ENCODE data around the gene MDH2.
"Not testable (repeated sequence)": the region's sequence is repeated elsewhere in the genome, so short reads cannot be mapped to it uniquely, and the experiment has no call there.

MDH2 gene

GRCh38 chr7:76047811-76048667 is at the start of gene MDH2, which contains the start of gene STYXL1:
Gene MDH2 (plus strand): TSS chr7:76048106. CDS start chr7:76048161, 55 bp downstream.
Gene STYXL1 (minus strand): TSS chr7:76048000. CDS start chr7:76030523, 17,477 bp downstream.
- peak; percentile 97 for DNase-seq

- no peak for DNase-seq
Observed at GRCh38 chr7:76000566-76000965, 47.3 kb upstream of the MDH2 start.

- DNase-seq = no peak
Observed at GRCh38 chr7:76002139-76002538, 45.8 kb upstream of the MDH2 start.

GRCh38 chr7:76002822-76003221 is 45.1 kb upstream of the MDH2 start:
- DNase-seq = no peak

GRCh38 chr7:76003351-76003750 is 44.6 kb upstream of the MDH2 start:
- no peak for DNase-seq

- DNase-seq = not testable (repeated sequence)
Observed at GRCh38 chr7:76005004-76005403, 42.9 kb upstream of the MDH2 start.

- DNase-seq = no peak
Observed at GRCh38 chr7:76008156-76008687, 39.7 kb upstream of the MDH2 start.

GRCh38 chr7:76009672-76010600 is 38.0 kb upstream of the MDH2 start:
- DNase-seq = no peak

- DNase-seq = no peak
Observed at GRCh38 chr7:76011442-76011861, 36.5 kb upstream of the MDH2 start.

GRCh38 chr7:76016191-76016947 is 31.5 kb upstream of the MDH2 start:
- DNase-seq = no peak

- DNase-seq = not testable (repeated sequence)
Observed at GRCh38 chr7:76018520-76018919, 29.4 kb upstream of the MDH2 start.

- peak; percentile 84 for DNase-seq
Observed at GRCh38 chr7:76020031-76020714, 27.7 kb upstream of the MDH2 start.

- DNase-seq = no peak
Observed at GRCh38 chr7:76022026-76022780, 25.7 kb upstream of the MDH2 start.

GRCh38 chr7:76023002-76023401 is 24.9 kb upstream of the MDH2 start:
- DNase-seq = no peak

- not testable (repeated sequence) for DNase-seq
Observed at GRCh38 chr7:76029682-76030081, 18.2 kb upstream of the MDH2 start.

- DNase-seq = no peak
Observed at GRCh38 chr7:76031964-76032363, 15.9 kb upstream of the MDH2 start.

GRCh38 chr7:76037310-76037709 is 10.6 kb upstream of the MDH2 start:
- DNase-seq = no peak

GRCh38 chr7:76040126-76040525 is 7.8 kb upstream of the MDH2 start:
- DNase-seq = no peak

GRCh38 chr7:76044375-76044865 is 3.5 kb upstream of the MDH2 start:
- no peak for DNase-seq

GRCh38 chr7:76047305-76047810 is 548 bp upstream of the MDH2 start:
- DNase-seq = no peak

GRCh38 chr7:76048668-76048988 is 722 bp downstream of the MDH2 start:
- no peak for DNase-seq
